ENCODE data around the gene PLCG1.

PLCG1 gene

DNA sequence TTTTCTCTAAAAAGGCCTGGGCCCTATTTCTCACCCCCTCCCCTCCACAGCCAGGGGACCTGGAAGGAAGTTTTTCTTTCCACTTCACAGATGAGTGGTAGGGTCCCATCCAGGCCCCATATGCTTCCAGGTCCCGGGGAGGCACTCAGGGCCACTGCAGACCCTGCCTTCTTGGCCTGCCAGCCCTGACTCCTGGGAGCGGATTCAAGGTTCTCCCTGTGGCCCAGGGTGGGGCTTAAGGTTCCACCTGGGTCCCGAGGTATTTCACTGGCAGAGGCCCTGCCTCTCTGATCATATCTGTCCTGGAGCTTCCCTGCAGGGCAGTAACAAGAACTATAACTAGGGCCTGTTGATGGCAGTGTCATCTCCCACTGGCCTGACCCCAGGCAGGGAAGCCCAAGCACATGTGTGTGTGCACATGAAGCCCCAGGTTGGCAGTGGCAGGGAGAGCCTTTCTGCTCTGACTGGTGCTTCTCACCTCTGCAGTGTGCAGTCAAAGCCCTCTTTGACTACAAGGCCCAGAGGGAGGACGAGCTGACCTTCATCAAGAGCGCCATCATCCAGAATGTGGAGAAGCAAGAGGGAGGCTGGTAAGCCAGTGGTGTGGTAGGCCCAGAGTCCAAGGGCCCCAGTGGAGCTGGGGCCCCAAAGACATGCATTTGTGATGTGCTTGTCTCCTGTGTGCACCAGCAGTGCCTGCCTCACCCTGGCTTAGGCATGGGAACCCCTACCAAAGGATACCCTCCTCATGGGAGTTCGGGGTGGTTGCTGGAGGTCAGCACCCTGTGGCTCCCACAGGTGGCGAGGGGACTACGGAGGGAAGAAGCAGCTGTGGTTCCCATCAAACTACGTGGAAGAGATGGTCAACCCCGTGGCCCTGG lies 31.2 kb downstream of the PLCG1 start:
- TF ChIP-seq, protein P1, sequence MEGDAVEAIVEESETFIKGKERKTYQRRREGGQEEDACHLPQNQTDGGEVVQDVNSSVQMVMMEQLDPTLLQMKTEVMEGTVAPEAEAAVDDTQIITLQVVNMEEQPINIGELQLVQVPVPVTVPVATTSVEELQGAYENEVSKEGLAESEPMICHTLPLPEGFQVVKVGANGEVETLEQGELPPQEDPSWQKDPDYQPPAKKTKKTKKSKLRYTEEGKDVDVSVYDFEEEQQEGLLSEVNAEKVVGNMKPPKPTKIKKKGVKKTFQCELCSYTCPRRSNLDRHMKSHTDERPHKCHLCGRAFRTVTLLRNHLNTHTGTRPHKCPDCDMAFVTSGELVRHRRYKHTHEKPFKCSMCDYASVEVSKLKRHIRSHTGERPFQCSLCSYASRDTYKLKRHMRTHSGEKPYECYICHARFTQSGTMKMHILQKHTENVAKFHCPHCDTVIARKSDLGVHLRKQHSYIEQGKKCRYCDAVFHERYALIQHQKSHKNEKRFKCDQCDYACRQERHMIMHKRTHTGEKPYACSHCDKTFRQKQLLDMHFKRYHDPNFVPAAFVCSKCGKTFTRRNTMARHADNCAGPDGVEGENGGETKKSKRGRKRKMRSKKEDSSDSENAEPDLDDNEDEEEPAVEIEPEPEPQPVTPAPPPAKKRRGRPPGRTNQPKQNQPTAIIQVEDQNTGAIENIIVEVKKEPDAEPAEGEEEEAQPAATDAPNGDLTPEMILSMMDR (IDR thresholded peaks at IDR 0.05) = no peak

DNA sequence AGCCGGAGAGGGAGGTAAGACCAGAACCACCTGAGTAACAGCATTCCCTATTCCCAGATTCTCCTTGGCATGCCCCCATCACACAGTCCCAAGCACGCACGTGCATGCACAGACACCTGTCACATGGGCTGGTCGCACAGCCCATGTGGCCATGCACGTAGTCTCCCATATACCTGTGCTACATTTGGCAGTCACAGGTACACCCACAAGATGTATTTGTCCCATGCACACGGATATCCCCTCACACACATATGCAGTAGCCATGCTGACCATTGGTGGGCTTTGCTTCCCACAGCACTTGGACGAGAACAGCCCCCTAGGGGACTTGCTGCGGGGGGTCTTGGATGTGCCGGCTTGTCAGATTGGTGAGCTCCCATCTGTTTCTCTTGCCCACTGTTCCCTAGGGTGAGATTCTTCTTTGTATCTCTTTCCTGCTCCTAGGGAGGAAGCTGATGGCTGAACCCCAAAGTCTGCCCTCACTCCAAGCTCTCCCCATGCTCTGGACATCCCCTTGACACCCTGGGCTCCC lies 31.9 kb downstream of the PLCG1 start:
- TF ChIP-seq, protein P1 (IDR thresholded peaks at IDR 0.05) = no peak

DNA sequence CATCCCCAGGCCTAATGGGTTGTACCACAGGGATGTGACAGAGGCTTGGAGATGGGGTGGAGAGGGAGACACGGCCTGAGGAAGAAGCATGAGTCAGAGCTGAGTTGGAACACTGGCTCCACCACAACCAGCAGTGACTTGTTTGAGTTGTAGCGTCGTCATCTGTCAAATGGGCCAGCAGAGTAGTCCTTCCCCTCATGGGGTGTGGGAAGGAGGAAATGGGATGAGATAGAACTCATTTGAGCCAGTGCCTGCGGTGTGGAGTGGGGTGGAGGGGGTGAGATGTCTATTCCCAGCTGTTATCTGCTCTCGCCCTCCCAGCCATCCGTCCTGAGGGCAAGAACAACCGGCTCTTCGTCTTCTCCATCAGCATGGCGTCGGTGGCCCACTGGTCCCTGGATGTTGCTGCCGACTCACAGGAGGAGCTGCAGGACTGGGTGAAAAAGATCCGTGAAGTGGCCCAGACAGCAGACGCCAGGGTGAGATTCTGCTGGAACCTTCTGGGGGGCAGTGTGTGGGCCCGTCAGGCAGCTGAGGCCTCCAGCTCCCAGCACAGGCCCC lies 32.5 kb downstream of the PLCG1 start:
- TF ChIP-seq, protein P1 (IDR thresholded peaks at IDR 0.05) = no peak

DNA sequence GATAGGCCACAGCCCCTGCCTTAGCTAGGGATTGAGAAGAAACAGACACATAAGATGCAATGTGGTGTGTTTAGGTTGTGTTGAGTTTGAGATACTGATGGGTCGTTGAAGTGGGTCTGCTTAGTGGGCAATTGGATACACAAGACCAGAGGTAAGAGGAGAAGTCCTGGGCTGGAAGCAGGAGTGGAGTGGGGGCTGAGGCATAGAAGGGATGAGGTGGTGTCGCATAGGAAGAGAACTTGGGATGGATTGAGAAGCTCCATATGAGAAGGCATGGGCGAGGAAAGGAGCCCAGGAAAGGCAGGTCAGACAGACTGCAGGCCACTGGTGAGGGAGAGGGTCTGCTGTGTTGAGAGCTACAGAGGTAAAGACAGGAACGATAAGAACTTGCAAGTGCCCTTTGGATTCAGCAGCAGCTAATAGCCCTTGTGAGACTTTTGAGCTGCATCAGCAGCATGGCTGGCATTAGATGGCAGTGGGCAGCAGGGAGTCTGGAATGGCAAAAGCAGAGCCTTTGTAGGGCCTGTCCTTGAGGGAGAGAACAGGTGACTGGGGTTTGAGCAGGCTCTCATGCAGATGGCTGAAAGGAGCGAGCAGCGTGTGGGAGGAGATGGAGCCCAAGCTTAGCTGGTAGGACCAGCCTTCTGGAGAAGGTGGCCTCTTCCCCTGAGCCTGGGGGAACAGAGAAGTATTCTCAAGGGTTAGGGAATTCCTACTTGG lies 33.2 kb downstream of the PLCG1 start:
- TF ChIP-seq, protein P1 (IDR thresholded peaks at IDR 0.05) = no peak

DNA sequence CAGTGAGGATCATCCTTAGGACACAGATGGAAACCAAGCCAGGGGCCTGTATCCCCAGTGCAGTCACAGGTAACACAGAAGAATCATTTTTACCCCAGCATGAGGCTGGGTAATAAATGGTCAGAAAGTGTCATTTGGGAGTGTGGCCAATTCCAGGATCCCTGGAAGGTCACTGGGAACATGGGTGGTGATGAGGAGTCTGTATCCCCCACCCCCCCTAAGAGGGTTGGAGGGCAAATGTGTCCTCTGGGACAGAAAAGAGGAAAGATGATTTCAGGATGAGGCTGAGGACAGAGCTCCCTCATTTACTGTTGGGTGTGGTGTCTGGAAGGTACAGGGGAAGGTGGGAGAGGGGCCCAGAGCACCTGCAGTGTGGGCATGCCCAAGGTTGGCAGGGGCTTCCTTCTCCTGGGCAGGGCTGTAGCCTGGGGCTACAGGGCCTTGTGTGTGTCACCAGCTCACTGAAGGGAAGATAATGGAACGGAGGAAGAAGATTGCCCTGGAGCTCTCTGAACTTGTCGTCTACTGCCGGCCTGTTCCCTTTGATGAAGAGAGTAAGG lies 34.5 kb downstream of the PLCG1 start:
- TF ChIP-seq, protein P1 (IDR thresholded peaks at IDR 0.05) = no peak

DNA sequence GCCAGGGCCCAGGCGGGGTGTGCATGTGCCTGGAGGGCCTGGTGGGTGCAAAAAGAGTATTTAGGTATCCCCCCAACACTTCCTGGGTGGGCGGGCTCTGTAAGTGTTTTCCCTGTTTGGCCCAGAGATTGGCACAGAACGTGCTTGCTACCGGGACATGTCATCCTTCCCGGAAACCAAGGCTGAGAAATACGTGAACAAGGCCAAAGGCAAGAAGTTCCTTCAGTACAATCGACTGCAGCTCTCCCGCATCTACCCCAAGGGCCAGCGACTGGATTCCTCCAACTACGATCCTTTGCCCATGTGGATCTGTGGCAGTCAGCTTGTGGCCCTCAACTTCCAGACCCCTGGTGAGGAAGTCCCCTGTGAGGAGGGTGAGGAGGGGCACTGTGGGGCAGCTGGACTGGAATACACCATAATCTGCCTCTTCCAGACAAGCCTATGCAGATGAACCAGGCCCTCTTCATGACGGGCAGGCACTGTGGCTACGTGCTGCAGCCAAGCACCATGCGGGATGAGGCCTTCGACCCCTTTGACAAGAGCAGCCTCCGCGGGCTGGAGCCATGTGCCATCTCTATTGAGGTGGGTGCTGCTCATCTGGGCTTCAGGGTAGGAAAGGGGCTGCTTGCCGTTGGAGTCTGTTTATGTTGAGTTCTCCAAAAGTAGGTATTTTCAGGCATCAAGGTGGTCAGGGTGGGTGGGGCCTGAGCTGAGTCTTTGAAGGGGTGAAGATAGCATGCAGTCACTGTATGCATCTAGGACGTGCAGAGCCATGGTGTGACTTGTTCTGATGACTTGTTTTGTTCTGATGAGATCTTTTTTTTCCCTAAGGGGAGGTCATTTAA lies 35.2 kb downstream of the PLCG1 start:
- TF ChIP-seq, protein P1 (IDR thresholded peaks at IDR 0.05) = no peak
